ENCODE data around the gene RPIA.

DNA sequence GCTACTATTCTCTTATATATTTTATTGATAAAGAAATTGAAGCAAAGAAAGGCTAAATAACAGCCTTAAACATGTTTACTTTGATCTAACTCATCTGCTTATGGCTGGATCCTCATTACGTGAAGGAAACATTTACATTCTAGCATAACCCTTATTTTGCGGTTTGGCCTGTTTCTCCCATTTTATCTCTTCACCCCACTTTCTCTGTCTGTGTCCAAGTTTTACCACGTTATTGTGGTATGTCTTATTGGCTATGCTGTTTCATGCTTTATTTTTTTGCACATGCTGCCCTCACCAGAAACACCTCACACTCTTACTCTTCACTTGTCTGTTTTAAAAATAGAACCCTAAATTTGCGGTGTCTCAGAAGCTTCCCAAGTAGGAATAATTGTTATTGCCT, 78.5 kb downstream of the RPIA start:
- TF ChIP-seq PATZ1 (CRISPR knock-in tag; IDR thresholded peaks at IDR 0.05; ENCODE audit: borderline replicate concordance) (no peak), ESRRG (CRISPR knock-in tag; IDR thresholded peaks at IDR 0.05) (no peak), ZNF8 (CRISPR knock-in tag; IDR thresholded peaks at IDR 0.05) (no peak), TCF4 (CRISPR knock-in tag; IDR thresholded peaks at IDR 0.05; ENCODE audit: borderline replicate concordance) (no peak), BACH2 (CRISPR knock-in tag; IDR thresholded peaks at IDR 0.05; ENCODE audit: borderline replicate concordance) (no peak), ZFP30 (CRISPR knock-in tag; IDR thresholded peaks at IDR 0.05) (no peak), ARNTL (CRISPR knock-in tag; IDR thresholded peaks at IDR 0.05; ENCODE audit: borderline replicate concordance, low read depth) (no peak), ZFP3 (CRISPR knock-in tag; IDR thresholded peaks at IDR 0.05) (no peak), POU6F1 (CRISPR knock-in tag; IDR thresholded peaks at IDR 0.05; ENCODE audit: borderline replicate concordance, low read depth) (no peak)

Measured in SK-N-SH treated with all-trans-retinoic acid at 6 μM for 48 hours (cell line).